A549 (cell line): ENCODE measurements around the gene SYNDIG1L. TPM values are rescaled to one million over a fixed set of nuclear protein-coding genes. Genes with fewer than 3 reads are reported as not detected.

ENCODE experiments used
- ATAC-seq, 2 experiments: fragments of 200-7000 bp in 1 of 2; fragments of >200 bp in 1 of 2; cut with Nextera tagmentation in 1 of 2; cut with Tn5 transposase in 1 of 2; 3 replicates each; pipeline versions ENCODE4 v1.8.0 to v1.9.1; 2018 to 2020; ENCODE audit warnings: mild to moderate bottlenecking in 1 of 2, moderate library complexity in 1 of 2
- CTCF ChIA-PET: fragments of 300-600 bp; sonication (Branson Sonifier 250); formaldehyde crosslinking; extraction: SDS; loops from one replicate; lab custom pipeline; 2021; ENCODE audit warnings: antibody characterized with exemption, inconsistent platforms; lab: Yijun Ruan, JAX
- POLR2A ChIA-PET: fragments of 350-600 bp; formaldehyde crosslinking; extraction: SDS; loops from one replicate; lab custom pipeline; 2021; ENCODE audit warnings: antibody characterized with exemption, inconsistent platforms; lab: Yijun Ruan, JAX
- DNase-seq, 2 experiments: peaks; one replicate each; pipeline versions ENCODE4 v3.0.0 to v3.0.0-alpha.2; 2011 to 2016; ENCODE audit warnings: low read depth in 1 of 2, low spot score in 1 of 2
- FAIRE-seq: peaks from 2 replicates; lab custom pipeline; 2011; peaks lifted over from hg19 to GRCh38; lab: Jason Lieb, UNC
- H3K27ac ChIP-seq, 2 experiments: fragments of >200 bp; sonication (Bioruptor Twin); formaldehyde crosslinking; 3 replicates each; pipeline ENCODE4 v1.5.1; 2016 to 2017
- H3K4me1 ChIP-seq: fragments of >200 bp; sonication (Bioruptor Twin); formaldehyde crosslinking; 3 replicates; pipeline ENCODE4 v1.6.1; 2016
- H3K4me2 ChIP-seq: fragments of >200 bp; sonication (Bioruptor Twin); formaldehyde crosslinking; 3 replicates; pipeline ENCODE4 v1.6.1; 2016
- H3K4me3 ChIP-seq: fragments of >200 bp; sonication (Bioruptor Twin); formaldehyde crosslinking; 3 replicates; pipeline ENCODE4 v1.5.1; 2016
- H3K9me3 ChIP-seq: fragments of >200 bp; sonication (Bioruptor Twin); formaldehyde crosslinking; 3 replicates; pipeline ENCODE4 v1.6.1; 2016
- BHLHE40 ChIP-seq: IDR thresholded peaks from 2 replicates; pipeline ENCODE4 v1.6.1; 2012; ENCODE audit warnings: low read depth, low read length, inconsistent platforms
- CBX2 ChIP-seq: fragments of 200-600 bp; sonication (generic); IDR thresholded peaks from 2 replicates; pipeline ENCODE4 v1.6.1; 2016; ENCODE audit warnings: low read depth, mild to moderate bottlenecking, borderline replicate concordance
- CHD2 ChIP-seq: fragments of 150-350 bp; IDR thresholded peaks from 2 replicates; pipeline ENCODE4 v1.6.1; 2014; ENCODE audit warnings: low read length; ENCODE audit not compliant: partially characterized antibody
- EHF ChIP-seq: fragments of 250-450 bp; sonication (Bioruptor Pico); IDR thresholded peaks from 2 replicates; pipeline ENCODE4 v1.5.0; 2020; ENCODE audit warnings: mild to moderate bottlenecking
- EHMT2 ChIP-seq: fragments of 200-600 bp; sonication (generic); IDR thresholded peaks from 2 replicates; pipeline ENCODE4 v1.6.1; 2016; ENCODE audit warnings: antibody characterized with exemption, low read depth, mild to moderate bottlenecking, moderate library complexity
- ESRRA ChIP-seq: fragments of 150-350 bp; IDR thresholded peaks from 2 replicates; pipeline ENCODE4 v1.6.1; 2014; ENCODE audit warnings: mild to moderate bottlenecking, low read length, borderline replicate concordance
- FOSL2 ChIP-seq, 2 experiments: fragments of 450-650 bp in 1 of 2; fragments of >200 bp in 1 of 2; sonication (Bioruptor Twin) in 1 of 2; formaldehyde crosslinking; IDR thresholded peaks; 2 replicates each; pipeline versions ENCODE4 v1.5.0 to v1.6.1; 2016 to 2020; ENCODE audit warnings: mild to moderate bottlenecking in 1 of 2, moderate library complexity in 1 of 2
- FOXS1 ChIP-seq: fragments of 250-450 bp; sonication (Bioruptor Pico); IDR thresholded peaks from 2 replicates; pipeline ENCODE4 v1.5.0; 2020; ENCODE audit warnings: mild to moderate bottlenecking, moderate library complexity
- GATA3 ChIP-seq: IDR thresholded peaks from 2 replicates; pipeline ENCODE4 v1.6.1; 2012; ENCODE audit warnings: borderline replicate concordance
- HOXB13 ChIP-seq: fragments of 250-450 bp; sonication (Bioruptor Pico); IDR thresholded peaks from 2 replicates; pipeline ENCODE4 v1.5.0; 2020; ENCODE audit warnings: low read depth, mild to moderate bottlenecking, moderate library complexity
- JUN ChIP-seq, 2 experiments: fragments of >200 bp; sonication (Bioruptor Twin); formaldehyde crosslinking; IDR thresholded peaks; 2 replicates in 1 of 2; 3 replicates in 1 of 2; pipeline ENCODE4 v1.6.1; 2016 to 2017
- JUNB ChIP-seq: fragments of >200 bp; sonication (Bioruptor Twin); formaldehyde crosslinking; IDR thresholded peaks from 2 replicates; pipeline ENCODE4 v1.6.1; 2016
- KDM1A ChIP-seq: fragments of 200-600 bp; sonication (generic); IDR thresholded peaks from 2 replicates; pipeline ENCODE4 v1.6.1; 2016; ENCODE audit warnings: low read depth, mild to moderate bottlenecking
- MAFK ChIP-seq: fragments of 450-650 bp; IDR thresholded peaks from 2 replicates; pipeline ENCODE4 v1.6.1; 2014; ENCODE audit not compliant: partially characterized antibody
- MAZ ChIP-seq: fragments of 150-350 bp; IDR thresholded peaks from 2 replicates; pipeline ENCODE4 v1.6.1; 2014; ENCODE audit warnings: antibody characterized with exemption, low read depth, low read length, borderline replicate concordance
- NR3C1 ChIP-seq: fragments of >200 bp; sonication (Bioruptor Twin); formaldehyde crosslinking; IDR thresholded peaks from 3 replicates; pipeline ENCODE4 v1.6.1; 2017
- POLR2AphosphoS2 ChIP-seq: conservative IDR thresholded peaks from 2 replicates; pipeline ENCODE4 v1.6.1; 2012; ENCODE audit warnings: low read length, improper control_type of control experiment, inconsistent platforms
- RCOR1 ChIP-seq: fragments of 150-350 bp; IDR thresholded peaks from 2 replicates; pipeline ENCODE4 v1.6.1; 2014; ENCODE audit warnings: antibody characterized with exemption, low read length, low read depth
- RFX5 ChIP-seq: fragments of 450-650 bp; IDR thresholded peaks from 2 replicates; pipeline ENCODE4 v1.7.1; 2014; ENCODE audit warnings: antibody characterized with exemption, mild to moderate bottlenecking, moderate library complexity
- RNF2 ChIP-seq: fragments of 200-600 bp; sonication (generic); IDR thresholded peaks from 2 replicates; pipeline ENCODE4 v1.6.1; 2016; ENCODE audit warnings: low read depth, mild to moderate bottlenecking, antibody characterized with exemption, moderate library complexity, borderline replicate concordance
- SMC3 ChIP-seq: fragments of >200 bp; sonication (Bioruptor Twin); formaldehyde crosslinking; IDR thresholded peaks from 3 replicates; pipeline ENCODE4 v1.6.1; 2018; ENCODE audit warnings: inconsistent platforms
- SREBF2 ChIP-seq: fragments of 450-650 bp; IDR thresholded peaks from 2 replicates; pipeline ENCODE4 v1.6.1; 2014; ENCODE audit warnings: mild to moderate bottlenecking, moderate library complexity
- TP53 ChIP-seq: fragments of 250-450 bp; sonication (Bioruptor Pico); IDR thresholded peaks from 2 replicates; pipeline ENCODE4 v1.5.0; 2021; ENCODE audit warnings: mild to moderate bottlenecking, moderate library complexity
- WGBS: methylation state at CpG from one replicate; pipeline ENCODE4 v1.1.6; 2017; ENCODE audit errors: missing lambda C conversion rate; 5-methylcytosine and 5-hydroxymethylcytosine counted together
- polyA plus RNA-seq, 4 experiments: library from polyadenylated mRNA; depleted of rRNA in 3 of 4; stranded (reverse); fragments of >200 nt; fragmentation: RNase III in 1 of 4; extraction: RNeasy Plus Mini Kit Qiagen cat#74134 plus additional on column Dnase treatment in 1 of 4; gene quantifications; 2 replicates in 3 of 4; 3 replicates in 1 of 4; pipeline ENCODE4 v1.2.3, GENCODE V29; 2011 to 2017
- TF ChIP-seq, protein P1 (sequence below): fragments of >200 bp; sonication (Bioruptor Twin); formaldehyde crosslinking; IDR thresholded peaks from 2 replicates; pipeline ENCODE4 v1.6.1; 2016
- TF ChIP-seq, protein P2 (sequence below): fragments of 450-650 bp; IDR thresholded peaks from 2 replicates; pipeline ENCODE4 v1.6.1; 2014; ENCODE audit warnings: antibody characterized with exemption
- TF ChIP-seq, protein P3 (sequence below): IDR thresholded peaks from 2 replicates; pipeline ENCODE4 v1.6.1; 2012; ENCODE audit warnings: low read depth, borderline replicate concordance
- TF ChIP-seq, protein P4 (sequence below): fragments of 200-600 bp; sonication (generic); IDR thresholded peaks from 2 replicates; pipeline ENCODE4 v1.6.1; 2016; ENCODE audit warnings: antibody characterized with exemption, mild to moderate bottlenecking, moderate library complexity

Gene SYNDIG1L
- polyA plus RNA-seq, 2 of the 4 experiments (the other 2 are of a cell fraction), result not detected

DNA sequence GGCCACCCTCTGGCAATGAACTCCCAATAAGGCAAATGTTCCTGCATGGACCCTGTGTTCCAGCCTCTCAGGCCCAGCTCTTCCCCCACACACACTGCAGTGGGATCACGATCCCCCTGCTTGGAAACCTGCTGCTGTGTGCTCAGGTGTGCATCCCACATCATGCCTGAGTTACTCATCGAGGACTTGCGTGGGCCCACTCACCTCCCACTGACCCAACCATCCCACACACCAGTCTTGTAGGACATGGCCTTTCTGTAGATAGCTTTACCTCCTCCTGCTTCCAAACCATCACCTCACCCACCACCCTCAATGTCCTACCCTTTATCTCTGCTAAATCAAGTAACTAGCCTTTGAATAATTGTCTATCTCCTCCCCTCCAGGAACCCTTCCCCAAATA lies 42.5 kb upstream of the SYNDIG1L start:
- H3K4me2 ChIP-seq, result no peak overlapping the region
- ATAC-seq (no peak), FAIRE-seq (no peak), DNase-seq (no peak)
- H3K4me3 ChIP-seq, result no peak overlapping the region
- no peak overlapping the region for H3K27ac ChIP-seq
- no peaks in the 10 kb centered on the region for H3K4me1 ChIP-seq
- H3K9me3 ChIP-seq, result no peaks in the 10 kb centered on the region
- ChIA-PET CTCF (interaction anchor here (0.6 to 3.3 kb wide), 4 partner anchors 10 to 517 kb away, joined by 3 to 12 read pairs (median 6); no protein-coding TSS in a partner anchor), POLR2A (no interaction called here)
- WGBS, result 41% methylated on average over 3 of the region's 3 CpGs
- TF ChIP-seq MAFK (no peak), EHF (CRISPR knock-in tag) (no peak), RFX5 (no peak), HOXB13 (CRISPR knock-in tag) (no peak), SREBF2 (no peak), RNF2 (no peak), NR3C1 (no peak), CBX2 (no peak), BHLHE40 (no peak)
- TF ChIP-seq, protein P1, sequence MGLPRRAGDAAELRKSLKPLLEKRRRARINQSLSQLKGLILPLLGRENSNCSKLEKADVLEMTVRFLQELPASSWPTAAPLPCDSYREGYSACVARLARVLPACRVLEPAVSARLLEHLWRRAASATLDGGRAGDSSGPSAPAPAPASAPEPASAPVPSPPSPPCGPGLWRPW, result no peak

DNA sequence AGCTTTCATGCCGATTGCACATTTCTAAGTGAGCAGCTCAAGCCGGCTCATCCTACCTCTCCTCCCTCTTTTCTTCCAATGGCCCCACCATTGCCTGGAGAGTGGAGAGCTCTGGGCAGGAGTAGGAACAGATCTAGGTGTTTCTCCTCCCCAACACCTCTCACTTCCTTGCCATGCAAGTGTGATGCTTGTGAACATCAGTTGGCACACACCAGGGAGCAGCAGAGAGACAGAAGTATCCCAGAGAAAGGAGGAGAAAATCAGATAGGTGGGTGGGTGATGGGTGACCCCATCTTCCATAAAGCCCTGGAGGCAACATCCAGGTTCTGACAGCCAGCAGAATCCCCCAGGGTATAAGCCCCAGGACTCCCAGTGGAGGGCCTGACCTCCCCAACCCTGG lies 39.3 kb upstream of the SYNDIG1L start:
- H3K9me3 ChIP-seq, result no peaks in the 10 kb centered on the region
- ChIA-PET CTCF (interaction anchor here (0.8 to 2.2 kb wide), 4 partner anchors 8 to 16 kb away, joined by 3 to 9 read pairs (median 4); no protein-coding TSS in a partner anchor), POLR2A (interaction anchor here (0.5 kb wide), 1 partner anchor 27 kb away, joined by 3 read pairs; no protein-coding TSS in a partner anchor)

More for the DNA sequence above, 39.3 kb upstream of the SYNDIG1L start:
- DNase-seq (no peak), ATAC-seq (no peak), FAIRE-seq (no peak)
- TF ChIP-seq TP53 (CRISPR knock-in tag) (no peak), RCOR1 (no peak), ESRRA (no peak), MAZ (no peak), JUNB (no peak), FOXS1 (no peak), SMC3 (no peak), FOSL2 (IDR thresholded peaks at IDR 0.05) (no peak), FOSL2 (CRISPR knock-in tag; IDR thresholded peaks at IDR 0.05) (no peak), CHD2 (no peak), GATA3 (no peak), KDM1A (no peak), JUN (IDR thresholded peaks at IDR 0.05) (no peak), POLR2AphosphoS2 (no peak), EHF (CRISPR knock-in tag) (no peak), CBX2 (no peak), EHMT2 (no peak)
- TF ChIP-seq, protein P2, sequence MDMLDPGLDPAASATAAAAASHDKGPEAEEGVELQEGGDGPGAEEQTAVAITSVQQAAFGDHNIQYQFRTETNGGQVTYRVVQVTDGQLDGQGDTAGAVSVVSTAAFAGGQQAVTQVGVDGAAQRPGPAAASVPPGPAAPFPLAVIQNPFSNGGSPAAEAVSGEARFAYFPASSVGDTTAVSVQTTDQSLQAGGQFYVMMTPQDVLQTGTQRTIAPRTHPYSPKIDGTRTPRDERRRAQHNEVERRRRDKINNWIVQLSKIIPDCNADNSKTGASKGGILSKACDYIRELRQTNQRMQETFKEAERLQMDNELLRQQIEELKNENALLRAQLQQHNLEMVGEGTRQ, result no peak
- TF ChIP-seq, protein P3, sequence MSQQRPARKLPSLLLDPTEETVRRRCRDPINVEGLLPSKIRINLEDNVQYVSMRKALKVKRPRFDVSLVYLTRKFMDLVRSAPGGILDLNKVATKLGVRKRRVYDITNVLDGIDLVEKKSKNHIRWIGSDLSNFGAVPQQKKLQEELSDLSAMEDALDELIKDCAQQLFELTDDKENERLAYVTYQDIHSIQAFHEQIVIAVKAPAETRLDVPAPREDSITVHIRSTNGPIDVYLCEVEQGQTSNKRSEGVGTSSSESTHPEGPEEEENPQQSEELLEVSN, result no peak
- TF ChIP-seq, protein P4, sequence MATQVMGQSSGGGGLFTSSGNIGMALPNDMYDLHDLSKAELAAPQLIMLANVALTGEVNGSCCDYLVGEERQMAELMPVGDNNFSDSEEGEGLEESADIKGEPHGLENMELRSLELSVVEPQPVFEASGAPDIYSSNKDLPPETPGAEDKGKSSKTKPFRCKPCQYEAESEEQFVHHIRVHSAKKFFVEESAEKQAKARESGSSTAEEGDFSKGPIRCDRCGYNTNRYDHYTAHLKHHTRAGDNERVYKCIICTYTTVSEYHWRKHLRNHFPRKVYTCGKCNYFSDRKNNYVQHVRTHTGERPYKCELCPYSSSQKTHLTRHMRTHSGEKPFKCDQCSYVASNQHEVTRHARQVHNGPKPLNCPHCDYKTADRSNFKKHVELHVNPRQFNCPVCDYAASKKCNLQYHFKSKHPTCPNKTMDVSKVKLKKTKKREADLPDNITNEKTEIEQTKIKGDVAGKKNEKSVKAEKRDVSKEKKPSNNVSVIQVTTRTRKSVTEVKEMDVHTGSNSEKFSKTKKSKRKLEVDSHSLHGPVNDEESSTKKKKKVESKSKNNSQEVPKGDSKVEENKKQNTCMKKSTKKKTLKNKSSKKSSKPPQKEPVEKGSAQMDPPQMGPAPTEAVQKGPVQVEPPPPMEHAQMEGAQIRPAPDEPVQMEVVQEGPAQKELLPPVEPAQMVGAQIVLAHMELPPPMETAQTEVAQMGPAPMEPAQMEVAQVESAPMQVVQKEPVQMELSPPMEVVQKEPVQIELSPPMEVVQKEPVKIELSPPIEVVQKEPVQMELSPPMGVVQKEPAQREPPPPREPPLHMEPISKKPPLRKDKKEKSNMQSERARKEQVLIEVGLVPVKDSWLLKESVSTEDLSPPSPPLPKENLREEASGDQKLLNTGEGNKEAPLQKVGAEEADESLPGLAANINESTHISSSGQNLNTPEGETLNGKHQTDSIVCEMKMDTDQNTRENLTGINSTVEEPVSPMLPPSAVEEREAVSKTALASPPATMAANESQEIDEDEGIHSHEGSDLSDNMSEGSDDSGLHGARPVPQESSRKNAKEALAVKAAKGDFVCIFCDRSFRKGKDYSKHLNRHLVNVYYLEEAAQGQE, result no peak
- H3K4me3 ChIP-seq, result no peak overlapping the region
- H3K4me1 ChIP-seq, result no peaks in the 10 kb centered on the region
- no peak overlapping the region for H3K4me2 ChIP-seq
- H3K27ac ChIP-seq, result no peak overlapping the region
- 19% methylated on average over 2 of the region's 2 CpGs for WGBS
